Activated CD8-positive, alpha-beta memory T cell treated with anti-CD3 and anti-CD28 coated beads for 36 hours (primary cell): ENCODE measurements around the gene SLC10A3. TPM values are rescaled to one million over a fixed set of nuclear protein-coding genes. Genes with fewer than 3 reads are reported as not detected.

Experiments
- total RNA-seq, 2 experiments: library from RNA; stranded (reverse); gene quantifications; one replicate each; pipeline ENCODE4 v1.2.3, GENCODE V29; 2021

SLC10A3 gene
- total RNA-seq, 2 experiments from 2014 or later, result 34.3 to 37.2 TPM

Other genes starting within 250 kb of the SLC10A3 start
- gene OPN1MW3, start 233.0 kb downstream of the SLC10A3 start, total RNA-seq, result not detected
- not detected for gene TEX28, start 195.5 kb downstream of the SLC10A3 start, total RNA-seq
- under 1 TPM in 1 of 2 experiments, not detected in 1; 0.19 TPM for gene TKTL1, start 194.8 kb downstream of the SLC10A3 start, total RNA-seq
- gene FLNA, start 116.0 kb downstream of the SLC10A3 start, total RNA-seq, result 1,000 to 10,000 TPM; 1,044 to 1,051 TPM
- 100 to 1,000 TPM; 108 to 109 TPM for gene EMD, start 111.3 kb downstream of the SLC10A3 start, total RNA-seq
- gene RPL10, start 92.3 kb downstream of the SLC10A3 start, total RNA-seq, result 1,000 to 10,000 TPM; 2,936 to 3,024 TPM
- 10 to 100 TPM; 10.8 to 11.8 TPM for gene DNASE1L1, start 81.4 kb downstream of the SLC10A3 start, total RNA-seq
- gene TAFAZZIN, start 79.1 kb downstream of the SLC10A3 start, total RNA-seq, result 10 to 100 TPM; 48.4 to 49.9 TPM
- 10 to 100 TPM; 38.5 to 39.6 TPM for gene ATP6AP1, start 62.0 kb downstream of the SLC10A3 start, total RNA-seq
- 10 to 100 TPM; 87.0 to 97.3 TPM for gene GDI1, start 53.5 kb downstream of the SLC10A3 start, total RNA-seq
- 10 to 100 TPM; 73.2 to 78.2 TPM for gene FAM50A, start 46.5 kb downstream of the SLC10A3 start, total RNA-seq
- 10 to 100 TPM; 32.8 to 38.4 TPM for gene PLXNA3, start 32.3 kb downstream of the SLC10A3 start, total RNA-seq
- gene LAGE3, start 11.3 kb downstream of the SLC10A3 start, total RNA-seq, result 10 to 100 TPM; 64.7 to 64.9 TPM
- 10 to 100 TPM; 66.4 to 68.6 TPM for gene UBL4A, start 4.0 kb downstream of the SLC10A3 start, total RNA-seq
- gene FAM3A, start 25.6 kb upstream of the SLC10A3 start, total RNA-seq, result 10 to 100 TPM; 30.5 to 32.5 TPM
- gene G6PD, start 56.2 kb upstream of the SLC10A3 start, total RNA-seq, result 100 to 1,000 TPM; 110 to 121 TPM
- gene IKBKG, start 57.0 kb upstream of the SLC10A3 start, total RNA-seq, result 10 to 100 TPM; 32.1 to 33.5 TPM
- not detected for gene CTAG1A, start 94.5 kb upstream of the SLC10A3 start, total RNA-seq
- not detected for gene CTAG1B, start 128.7 kb upstream of the SLC10A3 start, total RNA-seq
- 10 to 100 TPM; 46.5 to 48.2 TPM for gene CTAG2, start 162.9 kb upstream of the SLC10A3 start, total RNA-seq